B cell (primary cell): ENCODE measurements around the gene HLA-DOB.

ENCODE experiments used
- CTCF ChIP-seq: fragments of 200-600 bp; IDR thresholded peaks from one replicate; pipeline ENCODE4 v1.8.0; 2022; ENCODE audit warnings: antibody characterized with exemption, mild to moderate bottlenecking
- EZH2 ChIP-seq: IDR thresholded peaks from 2 replicates; pipeline ENCODE4 v1.6.1; 2012; ENCODE audit warnings: borderline replicate concordance, low read depth, mild to moderate bottlenecking, moderate library complexity, low read length; ENCODE audit not compliant: insufficient read depth, poor library complexity, severe bottlenecking

- peak; percentile 91 for TF ChIP-seq CTCF
- TF ChIP-seq EZH2, result no peak
Measured at GRCh38 chr6:32796848-32797776, 19.7 kb downstream of the HLA-DOB start.
